GM12801 (cell line): ENCODE measurements around the gene ALK.

Source experiments
- TF ChIP-seq, protein P1 (sequence below): IDR thresholded peaks from one replicate; pipeline ENCODE4 v1.5.1; 2011; ENCODE audit warnings: control low read depth; ENCODE audit not compliant: insufficient read length; ENCODE audit errors: extremely low read depth

The ALK gene

DNA sequence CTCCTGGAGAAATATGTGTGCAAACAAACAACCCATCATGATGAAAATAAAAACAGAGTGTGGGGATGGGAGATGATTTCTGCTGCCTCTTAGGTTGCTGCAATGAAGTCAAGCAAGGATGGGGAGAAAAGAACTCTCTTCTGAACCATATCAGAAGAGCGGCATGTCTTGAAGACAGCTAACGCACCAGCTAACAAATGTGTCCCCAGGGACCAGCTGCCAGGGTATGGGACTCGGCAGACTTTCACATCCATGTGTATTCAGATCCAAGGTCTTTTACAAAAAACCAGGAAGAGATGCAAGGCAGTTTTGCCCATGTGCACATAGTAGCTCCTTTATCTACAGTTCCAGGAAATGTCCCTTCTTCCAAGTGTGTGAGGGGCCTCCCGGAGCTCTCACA, 680.8 kb downstream of the ALK start:
- TF ChIP-seq, protein P1, sequence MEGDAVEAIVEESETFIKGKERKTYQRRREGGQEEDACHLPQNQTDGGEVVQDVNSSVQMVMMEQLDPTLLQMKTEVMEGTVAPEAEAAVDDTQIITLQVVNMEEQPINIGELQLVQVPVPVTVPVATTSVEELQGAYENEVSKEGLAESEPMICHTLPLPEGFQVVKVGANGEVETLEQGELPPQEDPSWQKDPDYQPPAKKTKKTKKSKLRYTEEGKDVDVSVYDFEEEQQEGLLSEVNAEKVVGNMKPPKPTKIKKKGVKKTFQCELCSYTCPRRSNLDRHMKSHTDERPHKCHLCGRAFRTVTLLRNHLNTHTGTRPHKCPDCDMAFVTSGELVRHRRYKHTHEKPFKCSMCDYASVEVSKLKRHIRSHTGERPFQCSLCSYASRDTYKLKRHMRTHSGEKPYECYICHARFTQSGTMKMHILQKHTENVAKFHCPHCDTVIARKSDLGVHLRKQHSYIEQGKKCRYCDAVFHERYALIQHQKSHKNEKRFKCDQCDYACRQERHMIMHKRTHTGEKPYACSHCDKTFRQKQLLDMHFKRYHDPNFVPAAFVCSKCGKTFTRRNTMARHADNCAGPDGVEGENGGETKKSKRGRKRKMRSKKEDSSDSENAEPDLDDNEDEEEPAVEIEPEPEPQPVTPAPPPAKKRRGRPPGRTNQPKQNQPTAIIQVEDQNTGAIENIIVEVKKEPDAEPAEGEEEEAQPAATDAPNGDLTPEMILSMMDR, result no peak

DNA sequence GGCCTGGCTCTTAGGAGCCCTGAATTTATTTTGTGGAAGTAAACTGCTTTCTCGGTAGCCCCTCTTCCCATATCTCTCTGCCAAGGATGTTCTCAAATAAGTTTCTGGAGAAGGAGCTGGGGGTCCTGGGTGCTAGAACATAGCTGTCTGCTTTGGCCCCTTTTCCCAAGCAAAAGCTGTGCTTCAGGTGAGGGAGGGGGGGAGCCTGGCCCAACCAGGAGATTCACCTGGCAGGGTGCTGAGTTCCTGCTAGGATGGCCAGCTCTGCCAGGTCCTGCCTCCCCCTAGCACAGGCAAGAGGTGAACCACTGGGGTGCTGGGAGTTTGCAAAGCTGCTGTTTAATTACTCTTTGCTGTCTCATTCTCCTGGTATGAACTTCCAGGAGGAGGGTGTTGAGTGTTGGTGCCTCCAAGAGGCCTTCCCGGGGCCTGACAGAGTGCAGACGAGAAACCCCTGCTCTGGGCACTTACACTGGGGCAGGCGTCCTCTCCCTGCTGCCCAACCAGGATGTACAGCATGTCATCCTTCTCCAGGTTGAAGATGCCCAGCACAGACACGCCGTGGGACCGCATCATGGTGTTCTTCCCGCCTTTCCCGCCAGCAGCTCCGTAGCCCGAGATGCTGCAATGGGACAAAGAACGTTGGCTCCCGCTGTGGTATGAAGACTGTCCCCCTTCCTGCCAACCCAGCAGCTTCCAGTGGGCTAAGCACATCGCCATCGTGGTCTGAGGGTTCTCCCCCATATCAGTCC, 682.0 kb downstream of the ALK start:
- TF ChIP-seq, protein P1, result no peak

DNA sequence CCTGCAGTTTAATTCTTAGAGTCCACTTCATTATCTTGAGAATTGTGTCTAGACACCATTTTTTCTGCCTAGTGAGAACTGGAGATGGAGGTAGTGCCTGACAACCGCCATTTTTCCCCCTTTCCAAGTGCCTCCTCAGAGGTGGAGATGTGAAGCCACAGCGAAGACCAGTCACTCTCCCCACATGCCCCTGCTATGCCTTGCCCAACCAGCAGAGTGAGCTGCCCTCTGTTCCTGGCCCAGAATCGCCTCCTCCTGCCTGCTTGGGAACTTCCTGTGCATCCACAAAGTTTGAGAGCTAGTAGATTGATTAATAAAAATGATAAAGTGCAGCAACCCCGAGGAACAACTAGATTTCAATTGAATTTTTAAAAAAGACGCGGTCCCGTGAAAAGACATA, 682.9 kb downstream of the ALK start:
- TF ChIP-seq, protein P1, result no peak

DNA sequence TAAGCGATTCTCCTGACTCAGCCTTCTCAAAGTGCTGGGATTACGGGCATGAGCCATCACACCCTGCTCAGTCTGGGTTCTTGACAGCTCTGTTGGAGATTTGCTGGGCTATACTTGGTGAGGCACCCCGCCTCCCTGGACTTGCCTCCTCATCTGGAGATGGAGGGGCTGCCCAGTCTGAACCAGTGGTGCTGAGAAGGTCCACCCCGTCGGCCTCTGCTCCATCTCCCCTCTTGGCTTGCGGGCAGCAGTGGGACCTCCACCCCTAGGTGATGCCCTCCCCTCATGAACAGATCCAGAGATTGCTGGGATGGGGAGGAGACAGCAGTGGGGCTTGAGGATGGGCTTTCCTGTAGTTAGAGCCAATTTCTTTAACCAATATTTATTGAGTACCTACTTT, 685.3 kb downstream of the ALK start:
- TF ChIP-seq, protein P1, result no peak

DNA sequence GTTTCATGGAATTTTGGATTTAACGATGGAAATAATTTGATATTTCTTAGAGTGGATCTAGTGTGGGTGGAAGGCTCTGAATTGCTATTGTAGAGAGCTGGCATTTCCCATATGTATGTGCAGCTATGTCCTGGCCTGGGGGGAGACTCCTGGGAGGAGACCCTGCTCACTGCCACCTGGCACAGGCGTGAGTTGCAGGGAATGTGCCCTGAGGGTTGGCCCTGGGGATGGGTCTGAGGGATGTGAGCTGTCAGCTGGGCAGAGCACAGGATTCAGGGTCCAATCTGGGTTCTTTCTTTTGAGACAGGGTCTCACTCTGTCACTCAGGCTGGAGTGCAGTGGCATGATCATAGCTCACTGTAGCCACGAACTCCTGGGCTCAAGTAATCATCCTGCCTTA, 686.0 kb downstream of the ALK start:
- TF ChIP-seq, protein P1, result no peak

DNA sequence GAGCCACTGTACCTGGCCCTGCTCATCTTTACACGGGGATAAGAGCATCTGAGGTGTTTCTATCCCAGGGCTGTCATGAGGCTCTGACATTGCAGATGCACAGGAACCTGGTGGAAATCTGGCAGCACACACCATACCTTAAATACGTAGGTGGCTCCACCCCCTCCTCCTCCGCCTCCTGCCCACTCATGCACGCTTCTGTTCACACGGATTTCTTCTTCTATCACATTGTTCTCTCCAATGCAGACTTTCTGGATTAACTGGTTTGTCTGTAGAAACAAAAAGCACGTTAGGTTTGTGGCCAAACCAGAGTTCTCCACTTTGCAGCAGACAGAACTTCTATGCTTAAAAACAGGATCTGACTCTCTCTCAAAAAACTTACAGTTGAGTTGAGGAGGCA, 688.0 kb downstream of the ALK start:
- TF ChIP-seq, protein P1, result no peak

DNA sequence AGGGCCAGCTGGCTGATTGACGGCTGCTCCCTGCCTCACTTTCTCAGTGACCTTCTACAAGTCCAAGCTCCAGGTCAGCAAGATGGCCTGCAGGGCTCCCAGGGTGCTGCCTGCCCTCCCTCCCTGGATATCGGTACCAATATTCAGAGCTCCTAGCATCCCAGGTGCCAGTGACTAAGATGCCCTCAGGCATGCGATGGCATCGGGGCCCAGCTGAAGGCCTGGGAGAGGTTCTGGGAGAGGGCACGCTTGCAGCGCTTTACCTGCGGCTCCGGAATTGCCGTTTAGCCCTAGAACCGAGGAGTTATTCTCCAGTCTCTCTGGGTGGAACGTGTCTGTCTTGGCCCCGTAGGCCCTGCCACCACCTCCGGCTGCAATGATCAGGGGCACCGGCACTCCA, 689.3 kb downstream of the ALK start:
- TF ChIP-seq, protein P1, result no peak
